Kidney glomerular epithelial cell (primary cell): ENCODE data around the gene ATOH1.

Experiments used
- DNase-seq: peaks from one replicate; lab custom pipeline; 2025; lab: John Stamatoyannopoulos, UW

The ATOH1 gene, protein sequence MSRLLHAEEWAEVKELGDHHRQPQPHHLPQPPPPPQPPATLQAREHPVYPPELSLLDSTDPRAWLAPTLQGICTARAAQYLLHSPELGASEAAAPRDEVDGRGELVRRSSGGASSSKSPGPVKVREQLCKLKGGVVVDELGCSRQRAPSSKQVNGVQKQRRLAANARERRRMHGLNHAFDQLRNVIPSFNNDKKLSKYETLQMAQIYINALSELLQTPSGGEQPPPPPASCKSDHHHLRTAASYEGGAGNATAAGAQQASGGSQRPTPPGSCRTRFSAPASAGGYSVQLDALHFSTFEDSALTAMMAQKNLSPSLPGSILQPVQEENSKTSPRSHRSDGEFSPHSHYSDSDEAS

DNA sequence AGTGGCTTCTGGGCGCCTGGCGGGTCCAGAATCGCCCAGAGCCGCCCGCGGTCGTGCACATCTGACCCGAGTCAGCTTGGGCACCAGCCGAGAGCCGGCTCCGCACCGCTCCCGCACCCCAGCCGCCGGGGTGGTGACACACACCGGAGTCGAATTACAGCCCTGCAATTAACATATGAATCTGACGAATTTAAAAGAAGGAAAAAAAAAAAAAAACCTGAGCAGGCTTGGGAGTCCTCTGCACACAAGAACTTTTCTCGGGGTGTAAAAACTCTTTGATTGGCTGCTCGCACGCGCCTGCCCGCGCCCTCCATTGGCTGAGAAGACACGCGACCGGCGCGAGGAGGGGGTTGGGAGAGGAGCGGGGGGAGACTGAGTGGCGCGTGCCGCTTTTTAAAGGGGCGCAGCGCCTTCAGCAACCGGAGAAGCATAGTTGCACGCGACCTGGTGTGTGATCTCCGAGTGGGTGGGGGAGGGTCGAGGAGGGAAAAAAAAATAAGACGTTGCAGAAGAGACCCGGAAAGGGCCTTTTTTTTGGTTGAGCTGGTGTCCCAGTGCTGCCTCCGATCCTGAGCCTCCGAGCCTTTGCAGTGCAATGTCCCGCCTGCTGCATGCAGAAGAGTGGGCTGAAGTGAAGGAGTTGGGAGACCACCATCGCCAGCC is at the start of gene ATOH1:
ATOH1 (plus strand) TSS at position 422 of the 663 bp plus-strand sequence; CDS start at position 596, 174 bp downstream.
- no peak for DNase-seq

DNA sequence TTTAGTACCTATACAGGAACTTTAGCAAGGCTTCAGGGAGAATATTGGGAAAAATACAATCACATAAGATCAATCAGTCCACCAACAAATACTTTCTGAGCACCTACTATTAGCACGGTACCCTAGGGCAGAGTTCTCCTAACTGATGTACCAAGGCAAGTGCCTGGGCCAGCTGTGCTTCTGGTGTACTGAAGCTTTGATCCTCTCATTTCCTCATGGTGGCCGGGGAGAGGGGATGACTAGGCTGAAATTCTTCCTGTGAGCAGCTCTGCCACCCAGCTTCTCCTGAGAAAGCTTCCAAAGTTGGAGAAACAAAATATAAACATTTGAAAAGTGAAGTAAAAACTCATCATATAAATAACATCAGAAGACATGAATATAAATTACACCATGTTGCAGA is 49.3 kb upstream of the ATOH1 start:
- no peak for DNase-seq

DNA sequence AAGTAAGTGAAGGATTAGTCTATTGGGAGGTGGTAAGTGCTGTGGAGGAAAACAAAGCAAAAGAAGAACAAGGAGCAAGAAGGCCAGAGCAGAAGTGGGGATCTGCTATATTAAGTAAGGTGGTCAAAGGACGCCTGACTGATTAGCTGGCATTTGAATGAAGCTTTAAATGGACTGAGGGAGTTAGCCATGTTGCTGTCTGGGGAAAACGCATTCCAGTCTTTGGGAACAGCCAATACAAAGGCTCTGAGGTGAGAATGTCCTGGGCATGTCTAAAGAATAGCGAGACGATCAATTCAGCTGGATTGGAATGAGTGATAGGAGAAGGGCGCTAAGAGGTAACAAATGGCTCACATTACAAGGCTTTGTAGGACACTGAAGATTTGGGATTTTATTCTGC is 48.5 kb upstream of the ATOH1 start:
- peak; percentile 2 for DNase-seq

DNA sequence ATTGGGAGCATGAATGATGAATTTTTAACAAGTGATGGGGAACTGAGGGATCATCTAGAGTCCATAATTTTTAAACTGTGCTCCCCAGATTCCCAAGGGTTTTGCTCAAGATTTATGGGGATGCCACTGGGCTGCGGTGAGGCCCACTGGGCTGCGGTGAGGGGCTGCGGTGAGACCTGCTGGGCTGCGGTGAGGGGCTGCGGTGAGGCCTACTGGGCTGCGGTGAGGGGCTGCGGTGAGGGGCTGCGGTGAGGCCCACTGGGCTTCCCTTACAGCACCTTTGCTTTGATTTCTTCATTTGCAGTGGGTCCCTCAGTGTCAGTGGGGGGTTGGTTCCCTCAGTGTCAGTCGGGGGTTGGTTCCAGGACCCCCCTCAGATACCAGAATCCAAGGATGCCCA is 47.4 kb upstream of the ATOH1 start:
- no peak for DNase-seq

DNA sequence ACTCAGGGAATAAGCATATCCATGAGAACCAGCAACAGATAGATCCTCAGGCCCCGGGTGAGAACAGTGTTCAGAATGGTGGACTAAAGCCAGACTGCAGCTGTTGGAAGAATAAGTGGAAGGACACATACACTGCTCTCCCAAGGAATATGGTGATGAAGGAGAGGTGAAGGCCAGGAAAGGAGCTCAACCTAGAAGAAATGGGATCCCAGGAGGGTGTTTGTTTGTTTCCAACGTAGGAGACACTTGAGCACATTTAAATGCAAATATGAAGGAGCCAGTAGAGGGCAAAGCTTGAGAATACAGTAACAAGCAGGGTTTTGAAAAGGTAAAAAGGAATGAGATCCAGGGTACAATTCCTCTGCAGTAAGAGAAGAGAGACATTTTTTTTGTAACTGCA is 42.4 kb upstream of the ATOH1 start:
- no peak for DNase-seq

DNA sequence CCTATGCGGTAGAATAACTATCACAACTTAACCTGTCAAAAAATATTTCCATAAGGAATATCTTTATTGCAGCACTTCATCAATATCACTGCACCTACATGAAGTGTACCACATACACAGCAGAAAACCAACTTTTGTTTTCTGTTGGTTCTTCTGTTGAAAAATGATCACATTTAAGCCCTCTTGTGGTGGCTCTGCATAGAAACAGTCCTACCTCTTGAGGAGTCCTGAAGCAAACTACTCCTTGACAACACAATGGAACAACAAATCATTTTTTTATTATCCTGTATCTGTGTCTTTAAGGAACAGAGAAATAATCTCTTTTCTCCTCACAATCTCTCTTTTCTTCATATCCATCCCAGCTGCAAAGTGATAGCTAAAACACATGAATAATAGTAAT is 39.8 kb upstream of the ATOH1 start:
- peak; percentile 15 for DNase-seq

DNA sequence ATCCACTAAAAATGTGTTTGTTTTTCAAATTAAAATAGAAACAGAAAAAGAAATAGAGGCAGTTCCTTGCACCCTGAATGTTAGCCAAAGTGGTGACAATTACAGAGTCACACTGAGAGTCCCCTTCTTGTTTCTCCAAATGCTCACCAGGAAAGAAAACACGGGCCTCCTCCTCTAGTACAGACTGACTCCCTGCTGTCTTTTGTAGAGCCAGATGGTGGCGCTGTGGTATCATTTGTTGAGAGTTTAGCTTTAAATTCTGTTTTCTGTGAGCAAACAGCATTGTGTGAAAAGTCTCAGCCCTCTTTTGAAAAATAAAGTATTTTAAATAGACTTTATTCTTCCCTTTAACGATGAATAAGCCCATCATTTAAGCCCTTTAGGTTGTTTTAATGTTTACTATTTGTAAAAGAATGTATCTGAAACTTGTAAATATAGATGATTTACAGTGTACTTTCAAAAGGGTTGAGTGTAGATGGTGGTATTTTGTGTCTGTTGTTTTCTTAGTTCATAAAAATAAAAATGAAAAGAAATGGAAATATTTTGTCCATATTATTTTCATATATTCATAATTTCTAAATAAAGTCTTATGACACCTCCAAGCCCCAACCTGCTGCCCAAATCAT is 36.9 kb upstream of the ATOH1 start:
- DNase-seq = peak; percentile 77

DNA sequence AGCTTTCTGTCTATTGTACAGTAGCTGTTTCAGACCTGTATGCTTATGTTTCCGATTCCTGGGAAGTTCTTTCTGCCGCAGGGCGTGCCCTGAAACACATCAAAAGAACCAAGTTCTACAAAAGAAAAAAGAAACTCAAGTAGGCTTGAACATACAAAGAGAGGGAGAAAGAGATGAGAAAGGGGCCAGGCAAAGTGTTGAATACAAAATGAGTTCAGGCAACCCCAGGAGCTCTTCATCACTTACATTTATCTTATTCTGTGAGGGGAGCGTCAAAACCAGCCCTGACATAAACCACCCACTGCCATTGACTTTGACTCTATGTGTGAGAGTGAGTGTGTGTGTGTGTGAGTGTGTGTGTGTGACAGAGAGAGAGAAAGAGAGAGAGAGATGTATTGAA is 26.5 kb upstream of the ATOH1 start:
- DNase-seq = no peak

DNA sequence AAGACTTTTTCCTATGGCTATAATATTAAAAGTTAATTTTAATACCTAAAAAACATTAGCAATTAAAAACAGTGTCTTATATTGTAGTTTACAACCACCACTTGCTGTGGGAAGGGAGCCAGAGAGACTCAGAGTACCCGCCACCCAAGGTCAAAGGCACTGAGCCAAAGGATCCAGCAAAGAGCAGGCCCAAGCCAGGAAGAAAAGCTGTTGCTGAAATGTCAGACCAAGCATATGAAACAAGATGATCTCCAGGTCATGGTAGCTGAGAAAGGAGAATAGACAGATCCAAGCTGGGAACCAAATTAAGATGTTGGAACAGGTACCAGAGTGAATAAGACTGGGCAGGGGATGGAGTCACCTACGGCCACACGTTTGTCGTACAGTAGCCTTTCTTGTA is 18.8 kb upstream of the ATOH1 start:
- no peak for DNase-seq

DNA sequence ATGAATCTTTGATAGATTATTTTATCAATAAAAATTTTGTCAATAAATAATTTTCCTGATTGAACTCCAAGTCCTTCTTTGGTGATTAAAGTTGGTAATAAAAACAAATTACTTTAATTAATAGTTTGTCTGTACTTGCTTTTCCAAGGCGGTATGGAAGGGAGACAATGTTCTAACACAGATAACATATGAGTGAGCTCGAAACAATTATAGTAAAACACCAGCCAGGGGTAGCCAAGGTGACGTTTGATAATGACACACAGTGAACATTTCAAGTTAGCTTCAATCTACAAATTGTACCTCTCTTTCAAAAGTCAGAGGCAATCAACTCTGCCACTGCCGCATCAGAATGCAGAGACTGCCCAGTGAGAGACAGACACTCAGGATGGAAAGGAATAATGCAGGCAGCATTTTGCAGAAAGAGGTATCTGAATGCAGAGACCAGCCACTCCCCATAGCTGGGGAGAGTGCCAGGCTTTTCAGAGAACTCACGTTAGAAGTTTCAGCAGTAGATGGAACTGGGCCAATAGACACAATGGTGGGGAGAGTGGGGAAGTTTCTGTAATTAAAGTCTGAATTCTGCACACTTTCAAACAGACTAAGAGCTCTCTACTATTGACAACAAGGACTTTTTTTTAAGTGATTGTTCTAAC is 18.1 kb upstream of the ATOH1 start:
- no peak for DNase-seq

DNA sequence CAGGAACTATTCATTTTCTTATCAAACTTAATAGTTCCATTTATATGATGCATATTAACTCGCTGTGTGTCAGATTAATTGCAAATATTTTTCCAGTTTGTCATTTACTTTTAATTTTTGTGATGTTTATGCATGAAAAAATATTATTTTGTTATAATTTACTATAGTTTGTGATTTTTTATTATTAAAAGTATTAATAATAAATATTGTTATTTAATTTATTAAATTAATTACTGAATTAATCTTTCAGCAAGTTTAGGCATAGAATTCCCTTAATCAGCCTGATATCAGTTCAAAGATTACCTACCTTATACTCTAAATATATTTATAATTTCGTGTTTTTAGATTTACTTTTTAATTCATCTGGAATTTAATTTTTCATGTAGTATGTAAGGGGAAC is 15.5 kb upstream of the ATOH1 start:
- no peak for DNase-seq

DNA sequence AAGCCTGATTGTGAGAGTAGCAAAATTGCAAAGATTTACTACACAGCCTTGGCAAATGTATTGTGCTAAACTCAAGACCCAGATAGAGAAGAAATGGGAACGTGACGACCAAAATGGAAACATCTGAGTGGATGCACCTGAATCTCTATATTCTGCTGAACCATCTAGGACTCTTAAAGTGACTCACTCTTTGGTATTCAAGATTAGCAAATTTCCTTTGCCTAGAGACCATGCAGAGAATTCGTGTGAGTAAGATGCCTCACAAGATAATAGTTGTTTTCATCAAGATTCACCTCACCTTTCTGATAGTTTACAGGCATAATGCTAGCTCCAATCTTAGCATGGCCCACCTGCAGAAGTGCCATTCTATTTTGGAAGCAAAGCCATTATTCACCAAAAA is 14.4 kb upstream of the ATOH1 start:
- DNase-seq = no peak

DNA sequence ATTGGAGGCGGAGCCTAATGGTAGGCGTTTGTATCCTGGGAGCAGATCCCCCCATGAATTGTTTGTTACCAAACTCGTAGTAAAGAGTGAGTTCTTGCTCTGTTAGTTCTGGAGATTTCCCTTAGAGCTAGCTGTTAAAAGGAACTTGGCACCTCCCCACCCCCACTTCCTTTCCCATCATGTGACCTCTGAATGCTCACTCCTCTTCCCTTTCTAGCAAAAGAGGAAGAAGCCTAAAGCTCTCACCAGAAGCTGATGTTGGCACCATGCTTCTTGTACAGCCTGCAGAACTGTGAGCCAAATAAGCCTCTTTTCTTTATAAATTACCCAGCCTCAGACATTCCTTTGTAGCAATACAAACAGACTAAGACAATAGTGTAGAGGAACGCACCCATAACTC is 13.8 kb upstream of the ATOH1 start:
- no peak for DNase-seq

DNA sequence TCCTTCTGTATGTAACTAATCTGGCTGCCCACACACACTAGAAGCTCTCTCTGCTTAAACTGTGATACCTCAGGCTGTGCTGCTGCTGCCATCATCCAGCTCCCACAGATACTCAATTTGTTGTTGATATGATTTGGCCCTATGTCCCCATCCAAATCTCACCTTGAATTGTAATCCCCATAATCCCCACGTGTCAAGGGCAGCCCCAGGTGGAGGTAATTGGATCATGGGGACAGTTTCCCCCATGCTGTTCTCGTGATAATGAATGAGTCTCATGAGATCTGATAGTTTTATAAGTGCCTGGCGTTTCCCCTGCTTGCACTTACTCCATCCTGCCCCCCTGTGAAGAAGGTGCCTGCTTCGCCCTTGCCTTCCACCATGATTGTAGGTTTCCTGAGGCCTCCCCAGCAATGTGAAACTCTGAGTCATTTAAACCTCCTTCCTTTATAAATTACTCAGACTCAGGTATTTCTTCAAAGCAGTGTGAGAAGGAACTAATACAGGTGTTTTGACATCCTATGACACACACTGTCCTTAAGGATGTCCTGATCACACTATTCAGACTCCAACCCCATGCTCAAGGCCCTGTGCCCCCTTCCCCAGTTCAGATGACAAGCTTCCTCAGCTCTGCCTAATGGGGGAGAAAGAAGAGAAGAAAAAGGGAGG is 2.9 kb upstream of the ATOH1 start:
- DNase-seq = no peak

DNA sequence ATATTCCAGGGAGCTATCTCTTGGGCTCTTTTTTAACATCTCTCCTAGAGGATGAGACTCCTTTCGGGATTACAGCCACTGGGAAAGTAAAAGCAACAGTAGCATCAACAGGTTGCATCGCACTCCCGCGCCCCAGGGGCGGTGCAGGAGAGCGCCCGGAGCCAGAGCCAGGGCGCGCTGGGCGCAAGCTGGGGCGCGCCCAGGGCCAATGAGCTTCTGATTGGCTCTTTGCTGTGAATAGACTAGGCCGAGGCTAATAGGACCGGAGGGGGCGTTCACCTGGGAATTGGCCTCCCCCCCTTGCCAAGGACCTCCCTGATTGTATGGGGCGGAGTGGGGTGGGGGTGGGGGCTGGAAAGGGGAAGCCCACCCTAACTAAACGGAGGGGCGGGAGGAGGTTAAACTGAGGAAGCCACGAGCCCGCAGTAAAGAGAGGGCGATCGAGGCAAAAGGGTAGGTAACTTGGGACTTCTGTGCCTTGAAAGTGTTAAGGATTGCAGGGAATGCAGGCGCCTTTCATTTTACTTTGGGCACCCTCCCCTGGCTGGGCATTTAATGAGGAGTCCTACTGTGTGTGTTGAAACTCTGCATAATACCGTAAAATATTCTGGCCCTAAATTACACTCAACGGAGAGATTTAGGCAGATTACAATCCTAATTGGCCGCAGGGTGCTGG is 1.1 kb upstream of the ATOH1 start:
- DNase-seq = no peak

DNA sequence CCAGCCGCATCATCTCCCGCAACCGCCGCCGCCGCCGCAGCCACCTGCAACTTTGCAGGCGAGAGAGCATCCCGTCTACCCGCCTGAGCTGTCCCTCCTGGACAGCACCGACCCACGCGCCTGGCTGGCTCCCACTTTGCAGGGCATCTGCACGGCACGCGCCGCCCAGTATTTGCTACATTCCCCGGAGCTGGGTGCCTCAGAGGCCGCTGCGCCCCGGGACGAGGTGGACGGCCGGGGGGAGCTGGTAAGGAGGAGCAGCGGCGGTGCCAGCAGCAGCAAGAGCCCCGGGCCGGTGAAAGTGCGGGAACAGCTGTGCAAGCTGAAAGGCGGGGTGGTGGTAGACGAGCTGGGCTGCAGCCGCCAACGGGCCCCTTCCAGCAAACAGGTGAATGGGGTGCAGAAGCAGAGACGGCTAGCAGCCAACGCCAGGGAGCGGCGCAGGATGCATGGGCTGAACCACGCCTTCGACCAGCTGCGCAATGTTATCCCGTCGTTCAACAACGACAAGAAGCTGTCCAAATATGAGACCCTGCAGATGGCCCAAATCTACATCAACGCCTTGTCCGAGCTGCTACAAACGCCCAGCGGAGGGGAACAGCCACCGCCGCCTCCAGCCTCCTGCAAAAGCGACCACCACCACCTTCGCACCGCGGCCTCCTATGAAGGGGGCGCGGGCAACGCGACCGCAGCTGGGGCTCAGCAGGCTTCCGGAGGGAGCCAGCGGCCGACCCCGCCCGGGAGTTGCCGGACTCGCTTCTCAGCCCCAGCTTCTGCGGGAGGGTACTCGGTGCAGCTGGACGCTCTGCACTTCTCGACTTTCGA is 654 bp downstream of the ATOH1 start:
- DNase-seq = no peak

DNA sequence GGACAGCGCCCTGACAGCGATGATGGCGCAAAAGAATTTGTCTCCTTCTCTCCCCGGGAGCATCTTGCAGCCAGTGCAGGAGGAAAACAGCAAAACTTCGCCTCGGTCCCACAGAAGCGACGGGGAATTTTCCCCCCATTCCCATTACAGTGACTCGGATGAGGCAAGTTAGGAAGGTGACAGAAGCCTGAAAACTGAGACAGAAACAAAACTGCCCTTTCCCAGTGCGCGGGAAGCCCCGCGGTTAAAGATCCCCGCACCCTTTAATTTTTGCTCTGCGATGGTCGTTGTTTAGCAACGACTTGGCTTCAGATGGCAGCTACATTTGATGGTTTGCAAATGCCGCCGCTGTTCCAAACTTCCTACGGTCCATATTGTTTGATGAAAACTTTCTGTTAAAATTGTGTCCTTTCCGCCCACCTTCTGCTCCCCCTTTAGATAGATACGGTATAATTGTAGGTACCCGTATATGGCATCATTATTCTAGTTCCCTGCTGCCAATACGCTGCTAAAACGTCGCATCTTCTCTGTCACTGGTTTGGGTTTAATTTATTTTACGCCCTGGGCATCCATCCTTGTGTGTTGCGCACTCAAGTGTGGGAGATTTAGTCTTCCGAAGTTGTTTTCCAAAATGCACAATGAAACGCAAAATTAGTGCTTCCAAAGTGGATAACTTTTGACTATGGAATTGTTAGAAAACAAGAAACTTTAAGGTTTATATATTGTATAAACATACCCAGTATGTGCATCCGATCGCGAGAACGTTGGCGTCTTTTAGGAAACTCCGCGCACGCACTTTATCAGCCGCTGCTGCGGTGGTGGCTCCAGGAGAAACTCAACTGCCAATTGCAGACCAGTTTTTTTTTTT is 1.5 kb downstream of the ATOH1 start:
- no peak for DNase-seq

DNA sequence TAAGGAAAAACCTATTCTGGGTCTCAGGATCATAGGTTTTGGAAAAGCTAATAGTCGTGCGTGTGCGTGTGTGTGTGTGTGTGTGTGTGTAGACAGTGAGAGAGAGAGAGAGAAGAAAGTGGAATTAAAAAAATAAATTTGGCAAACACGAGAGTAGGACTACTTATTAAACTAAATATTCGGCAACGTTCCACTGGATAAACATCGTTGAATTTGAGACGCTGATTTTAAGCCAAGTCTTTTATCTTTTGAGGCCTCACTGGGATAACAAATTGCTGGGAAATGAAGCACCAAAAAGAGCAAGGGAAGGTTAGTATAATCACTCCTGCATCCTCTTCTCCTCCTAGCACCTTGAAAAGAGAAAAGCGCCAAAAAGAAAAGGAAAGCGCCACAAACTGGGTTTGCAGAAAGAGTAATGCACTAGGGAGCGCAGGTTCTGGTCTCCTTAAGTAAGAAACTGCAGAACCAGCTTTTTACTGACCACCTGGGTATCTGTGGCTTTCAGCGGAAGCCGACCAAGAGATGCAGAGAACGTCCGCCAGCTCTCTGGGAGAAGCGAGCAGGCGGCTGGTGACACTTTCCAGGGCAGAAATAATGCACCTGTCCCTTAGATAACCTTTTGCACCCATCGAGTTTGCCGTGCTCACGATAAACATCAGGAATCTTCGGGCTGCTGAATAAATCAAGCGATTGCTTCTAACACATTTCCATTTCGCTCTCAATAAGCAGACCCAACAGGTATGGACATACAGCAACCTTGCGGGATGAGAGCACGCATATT is 3.4 kb downstream of the ATOH1 start:
- DNase-seq = no peak
